HG03045 (cell line): ENCODE results near the gene DNAAF1.
"Not testable (repeated sequence)": the region's sequence is repeated elsewhere in the genome, so short reads cannot be mapped to it uniquely, and the experiment has no call there.

Source experiments
- ATAC-seq: cut with Tn5 transposase; IDR thresholded peaks from one replicate; pipeline ENCODE4 v1.9.1; 2021; ENCODE audit warnings: mild to moderate bottlenecking, moderate library complexity; ENCODE audit not compliant: unreplicated experiment

The DNAAF1 gene

GRCh38 chr16:84144859-84145639 is at the start of gene DNAAF1, which contains the start of gene HSDL1:
DNAAF1 (plus strand) TSS chr16:84145308; CDS start chr16:84145441, 133 bp downstream.
HSDL1 (minus strand) TSS chr16:84145177; CDS start chr16:84131321, 13,856 bp downstream.
- peak; percentile 83 for ATAC-seq

- ATAC-seq, result no peak
Measured at GRCh38 chr16:84095466-84095865, 49.6 kb upstream of the DNAAF1 start.

- no peak for ATAC-seq
Measured at GRCh38 chr16:84096447-84097005, 48.6 kb upstream of the DNAAF1 start.

- no peak for ATAC-seq
Measured at GRCh38 chr16:84098939-84099338, 46.2 kb upstream of the DNAAF1 start.

DNA sequence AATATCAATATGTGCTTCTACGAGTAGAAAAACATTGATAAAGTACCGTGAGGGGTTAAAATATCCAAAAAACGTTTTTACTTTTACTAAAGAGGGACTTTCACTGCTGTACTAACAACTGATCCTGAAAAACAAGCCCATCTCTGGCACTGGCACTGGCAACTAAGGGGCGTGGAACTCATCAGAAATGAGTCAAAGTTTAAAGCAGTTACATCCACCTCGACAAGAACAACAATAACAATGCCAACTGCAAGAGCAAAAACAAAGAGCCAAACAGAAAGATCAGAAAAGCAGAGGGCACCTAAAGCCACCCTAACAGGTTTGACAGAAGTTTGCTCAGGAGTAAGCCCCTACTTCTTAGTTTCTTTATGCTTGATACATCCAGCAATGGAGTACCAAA is 41.4 kb upstream of the DNAAF1 start:
- no peak for ATAC-seq

DNA sequence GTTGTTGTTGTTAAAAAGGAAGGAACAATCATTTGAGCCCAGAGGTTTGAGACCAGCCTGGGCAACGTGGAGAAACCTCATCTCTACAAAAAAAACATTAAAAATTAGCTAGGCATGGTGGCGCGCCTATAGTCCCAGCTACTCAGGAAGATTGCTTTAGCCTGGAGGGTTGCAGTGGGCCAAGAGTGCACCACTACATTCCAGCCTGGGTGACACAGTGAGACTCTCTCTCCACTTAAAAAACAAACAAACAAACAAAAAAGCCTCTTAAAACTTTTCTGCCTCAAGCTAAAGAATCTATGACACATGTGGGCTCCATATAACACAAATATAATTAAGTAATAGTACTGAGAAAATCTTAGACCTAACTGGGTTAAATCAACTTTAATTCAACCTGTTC is 40.9 kb upstream of the DNAAF1 start:
- no peak for ATAC-seq

- no peak for ATAC-seq
Measured at GRCh38 chr16:84105301-84105815, 39.8 kb upstream of the DNAAF1 start.

- no peak for ATAC-seq
Measured at GRCh38 chr16:84105948-84106740, 39.0 kb upstream of the DNAAF1 start.

- ATAC-seq, result no peak
Measured at GRCh38 chr16:84107921-84108320, 37.2 kb upstream of the DNAAF1 start.

DNA sequence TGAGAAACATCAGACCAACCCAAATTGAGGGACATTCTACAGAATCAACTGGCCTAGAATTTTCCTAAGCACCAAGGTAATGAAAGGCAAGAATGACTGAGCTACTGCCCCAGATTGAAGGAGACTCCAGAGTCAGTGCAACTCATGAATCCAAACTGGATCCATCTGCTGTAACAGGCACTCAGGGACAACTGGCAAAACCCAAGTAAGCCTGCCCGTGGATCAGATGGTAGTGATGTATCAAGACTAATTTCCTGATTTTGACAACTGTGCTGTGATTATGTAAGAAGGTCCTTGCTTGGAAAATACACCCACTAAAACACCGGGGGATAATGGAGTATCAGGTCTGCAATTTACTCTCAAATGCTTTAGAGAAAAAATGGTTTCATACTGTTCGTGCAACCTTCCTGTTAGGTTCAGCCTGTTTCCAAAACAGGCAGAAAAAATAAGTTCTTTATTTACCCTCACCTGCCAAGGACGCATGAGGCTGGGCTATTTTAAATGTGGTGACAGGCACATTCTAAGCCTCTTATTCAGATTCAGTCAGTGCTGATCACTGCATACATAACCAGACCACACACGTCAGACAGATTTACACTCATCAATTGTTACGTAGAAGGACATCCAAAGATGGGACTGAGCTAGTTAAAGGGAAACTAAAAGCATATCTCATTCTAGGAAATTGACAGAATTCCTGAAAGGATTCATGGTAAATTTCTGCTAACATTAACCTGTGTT is 35.3 kb upstream of the DNAAF1 start:
- ATAC-seq, result no peak

DNA sequence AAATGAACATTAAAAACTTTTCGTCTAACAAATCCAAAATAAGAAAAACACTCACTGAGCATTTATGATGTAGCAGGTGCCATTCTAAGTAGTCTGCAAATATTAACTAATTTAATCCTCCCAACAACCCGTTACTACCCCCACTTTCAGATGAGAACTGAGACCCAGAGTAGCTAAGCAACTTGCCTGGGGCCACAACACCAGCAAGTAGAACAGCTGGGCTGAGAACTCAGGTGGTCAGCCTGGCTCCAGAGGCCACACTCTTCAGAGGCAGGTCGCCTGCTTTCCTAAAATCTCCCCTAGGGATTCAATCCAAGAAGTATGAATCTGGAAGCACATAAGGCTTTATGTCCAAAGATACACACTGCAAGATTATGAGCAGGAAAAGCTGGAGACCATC is 34.6 kb upstream of the DNAAF1 start:
- ATAC-seq, result no peak

DNA sequence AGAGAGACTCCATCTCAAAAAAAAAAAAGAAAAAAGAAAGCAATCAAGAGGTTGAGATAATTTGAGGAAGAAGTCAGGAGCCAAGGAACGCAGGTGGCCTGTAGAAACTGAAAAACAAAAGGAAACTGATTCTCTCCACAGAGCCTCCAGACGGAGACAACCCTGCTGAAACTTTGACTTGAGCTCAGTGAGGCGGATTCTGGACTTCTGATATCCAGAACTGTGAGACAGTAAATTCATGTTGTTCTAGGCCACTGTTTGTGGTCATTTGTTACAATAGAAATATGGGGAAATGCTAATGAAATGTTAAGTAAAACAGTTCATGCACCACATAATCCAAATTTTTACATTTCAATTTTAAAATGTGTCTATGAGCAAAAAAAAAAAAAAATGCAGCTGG is 33.6 kb upstream of the DNAAF1 start:
- ATAC-seq, result no peak

DNA sequence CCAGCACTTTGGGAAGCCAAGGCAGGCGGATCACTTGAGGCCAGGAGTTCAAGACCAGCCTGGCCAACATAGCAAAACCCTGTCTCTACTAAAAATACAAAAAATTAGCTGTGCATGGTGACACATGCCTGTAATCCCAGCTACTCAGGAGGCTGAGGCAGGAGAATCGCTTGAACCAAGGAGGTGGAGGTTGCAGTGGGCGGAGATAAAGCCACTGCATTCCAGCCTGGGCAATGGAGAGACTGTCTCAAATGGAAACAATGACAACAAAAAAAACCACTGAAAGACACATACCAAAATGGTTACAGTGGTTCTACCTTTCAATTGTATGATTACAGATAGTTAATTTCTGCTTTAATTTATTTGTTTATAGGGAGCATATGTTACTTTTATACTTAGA is 33.2 kb upstream of the DNAAF1 start:
- not testable (repeated sequence) for ATAC-seq

GRCh38 chr16:84115919-84116719 is 29.0 kb upstream of the DNAAF1 start:
- ATAC-seq, result peak; percentile 41

GRCh38 chr16:84116720-84117493 is 28.2 kb upstream of the DNAAF1 start, which contains the start of gene MBTPS1:
MBTPS1 (minus strand) TSS chr16:84116942; CDS start chr16:84101783, 15,159 bp downstream.
- ATAC-seq, result peak; percentile 87

DNA sequence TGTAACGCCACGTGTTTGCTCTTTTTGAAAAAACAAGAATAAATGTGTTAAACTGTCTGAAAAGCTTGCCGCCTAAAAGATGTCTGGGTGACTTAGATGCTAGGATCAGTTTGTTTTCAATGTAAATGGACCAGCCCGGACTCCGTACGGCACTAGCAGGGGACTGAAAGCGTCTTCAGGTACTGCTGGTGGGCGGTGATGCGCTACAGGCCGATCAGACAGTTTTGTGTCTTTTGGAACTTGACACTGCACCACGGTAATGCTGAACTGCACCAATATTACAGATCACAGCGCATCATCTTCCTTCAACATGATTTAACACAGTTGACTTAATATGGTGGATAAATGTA is 27.6 kb upstream of the DNAAF1 start:
- peak; percentile 6 for ATAC-seq

DNA sequence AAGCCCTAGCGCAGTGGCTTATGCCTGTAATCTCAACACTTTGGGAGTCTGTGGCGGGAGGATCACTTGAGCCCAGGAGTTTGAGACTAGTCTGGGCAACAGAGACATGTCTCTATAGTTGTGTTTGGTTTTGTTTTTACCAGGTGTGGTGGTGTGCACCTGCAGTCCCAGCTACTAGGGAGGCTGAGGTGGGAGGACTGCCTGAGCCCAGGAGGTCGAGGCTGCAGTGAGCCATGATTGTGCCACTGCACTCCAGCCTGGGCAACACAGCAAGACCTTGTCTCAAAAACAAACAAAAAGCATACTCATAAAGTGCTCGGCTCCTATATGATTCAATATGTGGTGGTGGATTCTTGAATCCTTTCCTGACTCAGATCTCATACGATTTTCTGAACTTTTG is 26.8 kb upstream of the DNAAF1 start:
- not testable (repeated sequence) for ATAC-seq

- no peak for ATAC-seq
Measured at GRCh38 chr16:84119368-84119767, 25.7 kb upstream of the DNAAF1 start.

DNA sequence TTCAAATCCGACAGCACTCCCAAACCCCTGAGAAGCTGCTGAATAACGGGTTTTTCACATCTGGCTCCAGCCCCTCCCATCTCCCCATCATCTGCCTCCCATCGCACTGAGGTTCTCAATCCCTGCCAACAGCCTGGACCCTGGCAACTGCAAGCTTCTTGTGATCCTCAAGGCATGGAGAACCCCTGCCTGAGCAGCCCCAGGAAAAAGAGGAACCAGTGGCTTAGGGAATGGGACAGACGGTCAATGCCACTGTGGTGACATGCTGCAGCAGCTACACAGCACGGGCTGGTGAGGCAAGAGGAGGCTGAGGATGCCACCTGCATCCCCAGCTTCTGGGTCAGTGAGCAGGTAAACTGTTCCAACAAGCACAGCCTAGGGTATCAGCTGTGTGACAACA is 25.1 kb upstream of the DNAAF1 start:
- ATAC-seq, result no peak
